MM.1S (cell line): Measurements from ENCODE around the gene C1QTNF7.

Source experiments
- CTCF ChIP-seq: fragments of 300-600 bp; sonication (generic); IDR thresholded peaks from 2 replicates; pipeline ENCODE4 v1.5.1; 2016; ENCODE audit warnings: antibody characterized with exemption, low read length, mixed read lengths
- EZH2 ChIP-seq: fragments of 300-600 bp; sonication (generic); optimal IDR thresholded peaks from 2 replicates; pipeline ENCODE3; 2017; ENCODE audit warnings: low read depth, mild to moderate bottlenecking, antibody characterized with exemption, low read length, mixed read lengths
- EZH2phosphoT487 ChIP-seq: fragments of 300-600 bp; sonication (generic); IDR thresholded peaks from 2 replicates; pipeline ENCODE4 v1.6.1; 2018; ENCODE audit warnings: antibody characterized with exemption, low read length

GRCh38 chr4:15443371-15444160, 15.7 kb downstream of the C1QTNF7 start:
- no peak for TF ChIP-seq CTCF
- TF ChIP-seq EZH2, result no peak
- no peak for TF ChIP-seq EZH2phosphoT487
